Neural crest cell (in vitro differentiated cells): Measurements from ENCODE around the gene FLACC1. TPM values are rescaled to one million over a fixed set of nuclear protein-coding genes. Genes with fewer than 3 reads are reported as not detected.
A peak's percentile ranks its signal among the peaks of the same experiment; 100 is the strongest.

Source experiments
- DNase-seq: peaks from one replicate; pipeline ENCODE4 v3.0.0; 2021; ENCODE audit warnings: low read depth, mixed read lengths, low spot score
- H3K27ac Mint-ChIP-seq: one replicate; pipeline ENCODE4 v1.8.0; 2021; ENCODE audit warnings: mild to moderate bottlenecking, mixed read lengths; ENCODE audit not compliant: unreplicated experiment
- H3K27me3 Mint-ChIP-seq: 2 replicates; pipeline ENCODE4 v1.8.0; 2021; ENCODE audit warnings: low read depth, mild to moderate bottlenecking, mixed read lengths
- H3K36me3 Mint-ChIP-seq: 2 replicates; pipeline ENCODE4 v1.8.0; 2021; ENCODE audit warnings: low read depth, mild to moderate bottlenecking, mixed read lengths
- H3K4me1 Mint-ChIP-seq: 2 replicates; pipeline ENCODE4 v1.8.0; 2021; ENCODE audit warnings: mixed read lengths
- H3K4me3 Mint-ChIP-seq: one replicate; pipeline ENCODE4 v1.8.0; 2021; ENCODE audit warnings: mild to moderate bottlenecking, mixed read lengths
- H3K9me3 Mint-ChIP-seq: 2 replicates; pipeline ENCODE4 v1.8.0; 2021; ENCODE audit warnings: mixed read lengths
- total RNA-seq: library from RNA; stranded (reverse); gene quantifications from 2 replicates; pipeline ENCODE4 v1.2.1, GENCODE V29; 2021
- TF ChIP-seq, protein P1 (sequence below): fragments of 200-600 bp; sonication (generic); conservative IDR thresholded peaks from 2 replicates; pipeline ENCODE4 v1.5.0; 2021; ENCODE audit warnings: antibody characterized with exemption, mild to moderate bottlenecking

Gene FLACC1
- total RNA-seq, 1 donor from 2014 or later: 1.0 TPM

DNA sequence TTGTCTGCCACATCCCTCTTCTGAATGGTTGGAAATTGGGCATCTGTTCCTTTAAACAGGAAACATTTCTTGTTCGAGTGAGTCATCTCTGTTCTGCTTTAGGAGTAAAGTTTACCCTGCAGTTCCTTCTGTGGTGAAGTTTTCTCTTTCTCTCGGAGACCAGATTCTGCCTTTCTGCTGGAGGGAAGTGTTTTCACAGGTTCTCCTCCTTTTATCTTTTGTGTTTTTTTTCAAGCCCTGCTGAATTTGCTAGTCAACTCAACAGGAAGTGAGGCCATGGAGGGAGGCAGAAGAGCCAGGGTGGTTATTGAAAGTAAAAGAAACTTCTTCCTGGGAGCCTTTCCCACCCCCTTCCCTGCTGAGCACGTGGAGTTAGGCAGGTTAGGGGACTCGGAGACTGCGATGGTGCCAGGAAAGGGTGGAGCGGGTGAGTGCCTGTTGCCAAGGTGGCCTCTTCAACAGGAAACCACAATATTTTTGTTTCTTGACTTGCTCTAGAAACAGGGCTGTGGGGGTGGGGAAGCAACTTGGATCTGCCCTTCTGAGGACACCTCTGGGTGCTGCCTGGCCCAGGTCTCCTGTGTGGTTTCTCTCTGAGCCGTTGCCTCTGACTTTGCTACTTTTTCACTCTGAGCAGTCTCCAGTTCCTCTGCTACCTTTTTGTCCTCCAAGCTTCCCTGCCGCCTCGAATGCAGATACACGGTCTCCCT, 99.0 kb downstream of the FLACC1 start:
- Mint-ChIP-seq H3K27me3 (no peaks in the 10 kb centered on the region), H3K9me3 (peaks cover 3% of the 10 kb centered on the region), H3K4me1 (peaks cover 35% of the 10 kb centered on the region), H3K4me3 (peak overlapping the region; percentile 81), H3K27ac (peak overlapping the region; percentile 92), H3K36me3 (no peaks in the 10 kb centered on the region)
- TF ChIP-seq, protein P1, sequence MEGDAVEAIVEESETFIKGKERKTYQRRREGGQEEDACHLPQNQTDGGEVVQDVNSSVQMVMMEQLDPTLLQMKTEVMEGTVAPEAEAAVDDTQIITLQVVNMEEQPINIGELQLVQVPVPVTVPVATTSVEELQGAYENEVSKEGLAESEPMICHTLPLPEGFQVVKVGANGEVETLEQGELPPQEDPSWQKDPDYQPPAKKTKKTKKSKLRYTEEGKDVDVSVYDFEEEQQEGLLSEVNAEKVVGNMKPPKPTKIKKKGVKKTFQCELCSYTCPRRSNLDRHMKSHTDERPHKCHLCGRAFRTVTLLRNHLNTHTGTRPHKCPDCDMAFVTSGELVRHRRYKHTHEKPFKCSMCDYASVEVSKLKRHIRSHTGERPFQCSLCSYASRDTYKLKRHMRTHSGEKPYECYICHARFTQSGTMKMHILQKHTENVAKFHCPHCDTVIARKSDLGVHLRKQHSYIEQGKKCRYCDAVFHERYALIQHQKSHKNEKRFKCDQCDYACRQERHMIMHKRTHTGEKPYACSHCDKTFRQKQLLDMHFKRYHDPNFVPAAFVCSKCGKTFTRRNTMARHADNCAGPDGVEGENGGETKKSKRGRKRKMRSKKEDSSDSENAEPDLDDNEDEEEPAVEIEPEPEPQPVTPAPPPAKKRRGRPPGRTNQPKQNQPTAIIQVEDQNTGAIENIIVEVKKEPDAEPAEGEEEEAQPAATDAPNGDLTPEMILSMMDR: no peak
- peak; percentile 12 for DNase-seq

GRCh38 chr2:201257381-201257955, 99.7 kb downstream of the FLACC1 start:
- DNase-seq: no peak
- peak overlapping the region; percentile 81 for H3K4me3 Mint-ChIP-seq

GRCh38 chr2:201256082-201256481, 101.1 kb downstream of the FLACC1 start:
- no peak for DNase-seq
- H3K27me3 Mint-ChIP-seq: no peaks in the 10 kb centered on the region
- no peaks in the 10 kb centered on the region for H3K36me3 Mint-ChIP-seq
- peaks cover 28% of the 10 kb centered on the region for H3K4me1 Mint-ChIP-seq
- TF ChIP-seq, protein P1: no peak
- H3K4me3 Mint-ChIP-seq: no peak overlapping the region
- H3K9me3 Mint-ChIP-seq: peaks cover 3% of the 10 kb centered on the region
- no peak overlapping the region for H3K27ac Mint-ChIP-seq

More at GRCh38 chr2:201257381-201257955, 99.7 kb downstream of the FLACC1 start:
- H3K4me1 Mint-ChIP-seq: peaks cover 35% of the 10 kb centered on the region
- peaks cover 3% of the 10 kb centered on the region for H3K9me3 Mint-ChIP-seq
- H3K27ac Mint-ChIP-seq: peak overlapping the region; percentile 92
- H3K27me3 Mint-ChIP-seq: no peaks in the 10 kb centered on the region
- H3K36me3 Mint-ChIP-seq: no peaks in the 10 kb centered on the region
- TF ChIP-seq, protein P1: no peak

- TF ChIP-seq, protein P1: no peak
- Mint-ChIP-seq H3K4me1 (peaks cover 25% of the 10 kb centered on the region), H3K36me3 (no peaks in the 10 kb centered on the region), H3K27ac (no peak overlapping the region), H3K9me3 (peaks cover 2% of the 10 kb centered on the region), H3K27me3 (no peaks in the 10 kb centered on the region), H3K4me3 (no peak overlapping the region)
- no peak for DNase-seq
Observed at GRCh38 chr2:201255408-201256033, 101.6 kb downstream of the FLACC1 start.

- Mint-ChIP-seq H3K27me3 (no peaks in the 10 kb centered on the region), H3K4me3 (no peak overlapping the region), H3K36me3 (no peaks in the 10 kb centered on the region), H3K9me3 (no peaks in the 10 kb centered on the region), H3K4me1 (peaks cover 20% of the 10 kb centered on the region), H3K27ac (no peak overlapping the region)
- no peak for DNase-seq
- TF ChIP-seq, protein P1: no peak
Observed at GRCh38 chr2:201254081-201254730, 102.9 kb downstream of the FLACC1 start.
